GM12801 (cell line): ENCODE data around the gene LCORL.

Experiments used
- CTCF ChIP-seq: IDR thresholded peaks from one replicate; pipeline ENCODE4 v1.5.1; 2011; ENCODE audit warnings: control low read depth; ENCODE audit not compliant: insufficient read length; ENCODE audit errors: extremely low read depth

The LCORL gene

GRCh38 chr4:18033111-18034085 is 11.8 kb upstream of the LCORL start:
- TF ChIP-seq CTCF: no peak

GRCh38 chr4:18025288-18025687 is 3.7 kb upstream of the LCORL start:
- no peak for TF ChIP-seq CTCF

GRCh38 chr4:18022572-18023050 is 1.1 kb upstream of the LCORL start:
- TF ChIP-seq CTCF: no peak

GRCh38 chr4:18021470-18021719 is 160 bp downstream of the LCORL start:
- TF ChIP-seq CTCF: no peak

- no peak for TF ChIP-seq CTCF
Observed at GRCh38 chr4:18020671-18021469, 685 bp downstream of the LCORL start.

- TF ChIP-seq CTCF: no peak
Observed at GRCh38 chr4:18020145-18020670, 1.3 kb downstream of the LCORL start.

GRCh38 chr4:18014269-18014668 is 7.3 kb downstream of the LCORL start:
- no peak for TF ChIP-seq CTCF
